Stimulated activated CD4-positive, alpha-beta T cell treated with anti-CD3 and anti-CD28 coated beads, Interleukin-15, amount 100 ng/mL, for 24 hours (primary cell): Measurements from ENCODE around the gene LAMA2.

Experiments used
- DNase-seq: peaks from one replicate; pipeline ENCODE4 v3.0.0-alpha.2; 2020

LAMA2 gene

DNA sequence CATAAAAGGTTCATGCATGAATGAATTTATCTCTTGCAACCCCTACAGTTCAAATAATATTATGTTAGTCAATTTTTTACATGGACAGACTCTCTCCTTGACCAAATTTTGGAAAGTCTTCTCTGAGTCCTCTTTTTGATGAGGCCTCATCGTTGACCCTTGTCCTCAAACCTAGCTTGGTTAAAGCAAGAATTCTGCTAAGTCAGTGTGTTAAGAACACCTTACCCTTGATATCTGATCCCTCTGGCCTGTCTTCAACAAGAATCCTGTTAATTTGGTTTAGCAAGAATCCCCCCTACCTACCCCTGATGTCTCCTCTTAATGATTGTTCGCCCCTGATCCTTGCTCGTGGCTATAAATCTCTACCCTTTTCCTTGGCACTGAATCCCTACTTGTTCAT, 301.4 kb downstream of the LAMA2 start:
- no peak for DNase-seq

DNA sequence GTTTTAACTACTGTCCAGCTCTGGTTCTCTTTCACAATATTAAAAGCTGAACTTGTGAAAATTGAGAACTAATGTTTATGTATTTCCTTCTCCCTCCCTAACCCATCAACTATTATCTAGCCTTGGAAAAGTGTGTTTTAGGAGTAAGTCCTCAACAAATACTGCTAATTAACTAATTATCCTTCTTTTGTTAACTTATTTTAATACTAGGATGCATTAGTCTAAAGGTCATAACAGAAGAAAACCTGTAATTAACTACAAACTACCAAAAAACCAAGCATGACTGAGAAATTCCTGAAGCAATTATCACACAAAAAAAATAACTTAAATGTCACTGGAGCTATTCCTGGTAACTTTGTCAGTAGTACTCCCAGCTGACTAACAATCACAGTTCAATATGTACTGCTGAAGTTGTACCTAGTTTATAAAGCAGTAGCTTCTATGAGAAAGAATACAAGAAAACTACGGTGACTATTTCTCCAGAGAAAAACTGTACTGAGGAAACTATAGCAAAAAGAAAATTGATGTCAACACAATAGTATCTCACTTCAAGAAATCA, 301.9 kb downstream of the LAMA2 start:
- no peak for DNase-seq

DNA sequence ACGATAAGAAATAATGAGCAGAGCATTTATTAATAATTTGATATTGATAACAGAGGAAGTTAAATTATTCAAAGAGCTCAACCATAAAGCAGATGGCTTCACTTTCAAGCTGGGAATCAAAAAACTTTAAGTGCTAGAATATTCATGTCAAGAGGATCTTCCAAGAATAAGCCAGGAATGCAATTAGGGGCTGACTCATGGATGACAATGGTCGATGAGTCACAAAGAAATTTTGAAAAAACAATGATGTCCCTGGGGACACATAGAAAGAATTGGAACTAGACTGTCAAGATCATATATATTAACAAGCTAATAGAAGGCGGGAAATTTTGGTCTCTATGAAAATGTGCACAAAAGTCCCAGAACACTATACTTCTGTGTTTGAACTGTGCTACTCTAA, 304.1 kb downstream of the LAMA2 start:
- no peak for DNase-seq

DNA sequence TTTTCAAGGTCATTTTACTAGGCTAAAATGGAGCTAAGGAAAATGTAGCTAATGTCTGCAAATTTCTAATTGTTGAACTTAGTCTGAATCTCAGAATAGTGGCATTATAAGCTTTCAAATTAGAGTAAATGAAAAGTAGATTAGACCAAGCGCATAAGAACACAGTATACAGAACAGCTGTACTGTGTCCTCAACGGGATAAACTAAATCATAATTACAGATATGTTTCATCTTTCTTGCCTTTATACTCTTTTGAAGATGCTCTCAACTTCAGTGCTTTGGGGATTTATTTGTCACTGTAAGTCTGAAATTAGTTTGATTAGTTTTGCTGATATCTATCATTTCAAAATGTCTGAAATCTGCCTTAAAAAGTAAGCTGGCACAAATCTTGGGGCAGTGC, 305.4 kb downstream of the LAMA2 start:
- no peak for DNase-seq

DNA sequence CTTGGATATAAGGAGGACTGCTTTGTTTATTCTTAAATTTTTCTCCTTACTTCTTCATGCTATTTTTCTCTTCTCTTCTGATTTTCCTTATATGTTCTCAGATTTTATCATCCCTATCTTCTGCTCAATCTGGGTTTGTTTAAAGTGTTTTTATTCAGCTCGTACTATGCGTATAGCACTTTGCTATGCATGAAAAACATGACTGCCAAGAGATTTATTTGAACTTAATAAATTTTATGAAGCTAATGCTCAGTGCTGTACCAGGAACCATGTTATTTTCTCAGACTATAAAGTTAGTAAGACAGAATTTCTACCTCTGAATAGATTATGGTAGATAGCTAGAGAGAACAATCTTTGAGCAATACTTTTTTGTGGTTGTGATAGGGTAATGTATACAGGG, 305.9 kb downstream of the LAMA2 start:
- DNase-seq: no peak

DNA sequence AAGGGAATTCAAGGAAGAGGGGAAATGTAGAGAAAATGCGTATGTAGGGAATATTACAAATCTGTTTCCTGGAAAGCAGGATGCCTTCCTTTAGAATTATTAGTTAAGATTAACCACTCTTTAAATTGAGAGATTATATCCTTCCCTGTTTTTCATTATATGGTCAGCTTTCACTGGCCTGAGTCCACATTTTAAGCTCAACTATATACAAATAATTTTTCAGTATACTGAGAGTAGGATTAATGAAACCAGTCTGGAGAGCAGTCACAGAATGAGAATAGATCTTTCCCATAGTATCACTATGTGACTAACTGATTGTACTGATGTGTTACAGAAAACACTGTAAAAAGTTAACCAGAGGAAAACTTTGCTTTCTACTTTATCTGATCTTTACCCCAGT, 306.3 kb downstream of the LAMA2 start:
- DNase-seq: no peak

DNA sequence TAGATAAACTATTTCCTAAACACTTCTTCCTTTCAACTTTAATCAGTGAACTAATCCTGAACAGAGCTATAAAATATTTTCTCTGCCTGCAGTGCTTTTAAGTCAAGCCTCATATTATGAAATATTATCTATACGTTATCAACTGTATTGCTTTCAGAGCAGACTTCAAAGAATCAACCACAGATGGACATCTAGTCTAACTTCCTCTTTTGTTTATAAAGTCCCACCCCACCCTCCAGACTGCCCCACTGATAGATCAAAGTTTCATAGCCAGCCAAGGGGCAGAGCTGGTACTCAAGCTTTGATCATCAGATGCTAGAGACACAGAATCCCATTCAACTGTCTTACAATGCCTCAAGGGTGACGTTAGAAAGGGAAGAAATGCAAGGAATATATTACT, 308.3 kb downstream of the LAMA2 start:
- DNase-seq: no peak

DNA sequence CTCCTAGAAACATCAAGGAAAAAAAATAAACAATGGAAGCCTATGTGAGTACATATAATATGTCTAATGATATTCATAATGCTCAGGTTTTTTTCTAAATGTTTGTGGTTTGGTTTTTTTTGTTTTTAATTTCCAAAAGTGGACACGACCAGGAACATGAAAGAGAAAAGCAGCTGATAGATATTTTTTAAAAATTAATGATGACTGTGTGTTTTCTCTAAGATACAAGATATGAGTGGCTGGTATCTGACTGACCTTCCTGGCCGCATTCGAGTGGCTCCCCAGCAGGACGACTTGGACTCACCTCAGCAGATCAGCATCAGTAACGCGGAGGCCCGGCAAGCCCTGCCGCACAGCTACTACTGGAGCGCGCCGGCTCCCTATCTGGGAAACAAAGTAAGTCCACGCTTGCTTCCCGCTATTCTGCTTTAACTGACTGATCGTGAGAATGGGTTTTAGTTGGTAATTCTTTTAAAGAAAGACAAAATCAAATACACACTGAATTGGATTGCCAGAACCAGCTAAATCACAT, 309.6 kb downstream of the LAMA2 start:
- no peak for DNase-seq

DNA sequence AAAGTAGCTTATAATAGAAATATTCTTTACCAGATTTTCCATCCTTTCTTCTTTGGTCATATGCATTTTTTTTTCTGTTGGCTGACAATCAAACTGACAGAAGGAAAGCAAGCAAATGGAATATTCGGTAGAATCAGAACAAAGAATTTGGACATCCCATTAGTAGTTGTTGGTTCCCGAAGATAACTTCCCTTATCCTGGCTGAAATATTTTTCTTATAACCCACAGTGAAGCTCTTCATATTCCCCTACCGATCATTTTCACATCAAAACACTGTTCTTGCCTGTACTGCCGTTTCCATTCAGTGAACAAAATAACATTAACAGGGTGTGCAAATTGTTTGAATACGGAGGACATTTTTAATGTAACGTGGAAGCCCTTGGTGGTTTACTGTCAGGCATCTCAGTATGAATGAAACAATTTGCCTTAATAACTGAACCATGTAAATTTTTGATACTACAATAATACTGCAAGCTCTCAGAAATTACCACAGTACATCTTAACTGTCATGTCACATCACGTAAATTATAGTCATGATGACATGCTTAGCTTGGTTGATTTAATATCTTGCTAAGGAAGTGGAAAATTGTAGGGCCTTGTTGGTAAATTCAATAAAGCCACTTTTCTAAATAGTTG, 311.5 kb downstream of the LAMA2 start:
- no peak for DNase-seq

DNA sequence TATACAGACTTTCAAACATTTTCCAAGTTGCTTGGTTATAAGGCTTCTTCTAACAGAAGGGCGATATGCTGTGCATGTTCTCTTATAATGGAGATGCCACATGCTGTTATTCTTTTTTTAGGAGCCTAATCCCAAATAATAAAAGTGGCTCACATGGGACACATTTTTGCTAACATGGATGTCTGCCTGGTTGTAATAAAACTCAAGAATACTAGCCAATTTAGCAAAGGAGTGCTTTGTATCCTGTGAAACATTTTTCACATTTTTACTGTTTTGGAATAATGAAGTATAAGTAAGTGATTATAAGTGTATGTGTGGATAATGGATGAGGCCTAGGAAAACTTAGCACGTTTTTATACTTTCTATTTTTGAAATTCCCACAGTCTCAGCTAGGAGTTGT, 312.2 kb downstream of the LAMA2 start:
- no peak for DNase-seq

DNA sequence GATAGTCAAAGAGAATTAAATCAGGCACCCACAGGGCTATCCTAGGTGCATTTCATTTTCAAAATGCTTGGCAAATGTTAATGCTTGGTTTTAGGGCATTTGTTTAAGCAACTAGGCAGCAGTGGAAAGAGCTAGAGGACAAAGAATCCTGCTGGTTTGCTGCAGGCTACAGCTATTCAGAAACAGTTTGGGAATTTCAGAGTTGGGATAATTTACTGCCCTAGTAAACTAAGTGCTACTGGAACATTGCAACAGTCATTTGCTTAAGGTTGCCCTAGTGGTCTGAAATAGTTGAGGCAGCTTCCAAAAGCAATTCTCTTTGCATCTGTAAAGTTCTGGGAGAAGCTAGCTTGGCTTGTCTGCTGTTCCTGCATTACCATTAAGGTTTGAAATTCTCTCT, 312.7 kb downstream of the LAMA2 start:
- no peak for DNase-seq

DNA sequence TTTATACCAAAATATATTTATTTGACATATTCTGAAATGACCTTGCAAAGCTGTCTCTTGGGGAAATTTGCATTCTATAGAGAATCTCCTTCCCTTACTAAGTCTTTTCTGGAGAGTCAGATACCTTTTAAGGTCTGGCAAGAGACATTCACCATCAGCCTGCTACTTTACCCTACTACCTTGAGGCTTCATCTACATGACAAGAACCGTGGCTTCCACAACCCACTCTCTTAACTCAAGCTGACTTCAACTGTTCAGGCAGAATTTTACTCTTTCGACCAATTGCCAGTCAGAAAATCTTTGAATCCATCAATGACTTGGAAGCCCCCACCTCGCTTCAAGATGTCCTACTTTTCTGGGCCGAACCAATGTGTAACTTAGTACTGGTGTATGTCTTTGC, 314.2 kb downstream of the LAMA2 start:
- no peak for DNase-seq

DNA sequence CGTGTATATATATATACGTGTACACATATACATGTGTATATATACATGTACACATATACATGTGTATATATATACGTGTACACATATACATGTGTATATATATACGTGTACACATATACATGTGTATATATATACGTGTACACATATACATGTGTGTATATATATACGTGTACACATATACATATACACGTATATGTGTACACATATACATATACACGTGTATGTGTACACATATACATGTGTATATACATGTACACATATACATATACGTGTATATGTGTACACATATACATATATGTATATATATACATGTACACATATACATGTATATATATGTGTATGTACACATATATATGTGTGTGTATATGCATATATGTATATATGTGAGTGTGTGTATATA, 317.2 kb downstream of the LAMA2 start:
- DNase-seq: no peak

DNA sequence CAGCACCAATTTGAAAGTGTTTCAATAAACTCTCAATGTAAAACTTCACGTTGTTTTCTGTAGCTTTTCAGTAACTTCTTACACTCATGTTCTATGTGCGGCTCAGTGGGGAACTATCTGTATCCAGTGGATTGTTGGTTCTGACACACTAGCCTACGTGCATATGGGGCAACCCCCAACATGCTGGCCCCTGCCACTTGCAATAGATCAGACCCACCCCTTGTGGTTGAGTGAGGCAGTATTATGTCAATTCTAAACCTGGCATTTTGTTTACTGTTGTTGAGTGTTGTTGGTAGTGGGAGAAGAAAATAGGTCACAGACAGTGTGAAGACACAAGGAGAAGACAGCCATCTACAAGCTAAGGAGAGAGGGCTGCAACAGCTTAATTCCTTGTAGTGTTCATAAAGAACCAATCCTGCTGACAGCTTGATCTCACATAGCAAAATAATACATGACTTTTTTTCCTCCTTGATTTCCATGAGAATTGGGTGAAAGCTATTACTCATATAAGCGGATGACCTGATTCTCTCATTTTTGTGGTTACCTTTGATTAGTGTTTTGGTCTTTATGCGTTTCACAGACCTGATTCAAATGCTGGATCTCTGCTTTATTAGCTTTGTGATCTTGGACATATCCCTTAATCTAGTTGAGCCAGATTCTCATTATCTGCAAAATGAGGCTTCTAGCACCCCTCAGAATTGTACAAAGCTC, 320.4 kb downstream of the LAMA2 start:
- no peak for DNase-seq

DNA sequence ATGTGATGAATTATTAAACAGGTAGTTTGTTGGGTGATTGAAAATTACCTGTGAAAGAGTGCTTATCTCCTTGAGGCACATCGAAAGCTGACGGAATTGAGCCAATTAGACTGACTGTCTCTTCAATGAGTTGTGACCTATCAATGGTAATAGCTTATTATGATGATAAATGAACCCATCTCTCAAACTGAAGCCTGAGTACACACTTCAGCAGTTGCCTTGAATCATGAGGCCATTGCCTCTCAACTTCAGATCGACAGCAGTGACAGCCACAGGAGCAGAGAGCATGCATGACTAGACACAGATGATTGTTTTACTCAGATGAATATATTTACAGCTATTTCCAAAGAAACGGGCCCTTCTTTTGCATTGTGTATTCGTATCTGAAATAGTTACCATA, 323.9 kb downstream of the LAMA2 start:
- DNase-seq: no peak

DNA sequence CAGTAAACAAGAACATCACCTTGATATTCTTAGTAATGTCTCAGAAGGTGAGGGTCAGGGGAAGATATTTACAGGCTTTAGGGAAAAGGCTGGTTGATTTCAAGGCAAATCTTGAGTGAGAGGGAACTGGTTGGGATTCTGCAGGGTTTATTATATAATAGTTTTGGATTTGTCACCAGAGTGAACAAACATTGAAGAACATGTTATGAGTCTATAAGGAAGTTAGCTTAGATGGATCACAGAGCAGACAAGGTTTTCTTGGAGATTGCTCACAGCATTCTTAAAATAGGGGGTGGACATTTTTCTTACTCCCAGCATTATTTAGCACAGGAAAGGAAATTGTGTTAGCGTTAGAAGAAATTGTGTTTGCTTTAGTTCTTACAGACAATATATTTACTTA, 324.9 kb downstream of the LAMA2 start:
- no peak for DNase-seq

DNA sequence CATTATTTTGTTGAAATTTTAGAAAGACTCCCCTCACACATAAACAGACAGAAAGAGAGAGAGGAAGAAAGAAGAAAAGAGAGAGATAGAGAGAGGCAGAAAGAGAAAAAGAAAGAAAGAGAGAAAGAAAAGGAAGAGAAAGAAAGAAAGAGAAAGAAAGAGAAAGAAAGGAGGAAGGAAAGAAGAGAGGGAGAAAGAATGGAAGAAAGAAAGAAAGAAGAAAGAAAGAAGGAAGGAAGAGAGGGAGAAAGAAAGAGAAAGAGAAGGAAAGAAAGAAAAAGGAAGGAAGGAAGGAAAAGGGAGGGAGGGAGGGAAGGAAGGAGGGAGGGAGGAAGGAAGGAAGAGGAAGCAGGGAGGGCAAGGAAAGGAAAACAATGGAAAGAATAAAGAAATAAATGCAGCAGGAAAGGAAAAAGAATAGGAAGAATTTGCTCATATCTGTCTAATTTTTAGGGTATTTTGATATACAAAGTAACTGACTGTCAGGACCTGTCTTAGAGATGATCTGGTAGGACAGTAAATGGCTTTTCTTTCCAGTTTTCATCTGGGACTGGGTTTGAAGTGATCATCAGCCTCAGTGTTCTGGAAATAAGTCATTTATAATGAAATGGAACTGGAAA, 325.6 kb downstream of the LAMA2 start:
- no peak for DNase-seq

DNA sequence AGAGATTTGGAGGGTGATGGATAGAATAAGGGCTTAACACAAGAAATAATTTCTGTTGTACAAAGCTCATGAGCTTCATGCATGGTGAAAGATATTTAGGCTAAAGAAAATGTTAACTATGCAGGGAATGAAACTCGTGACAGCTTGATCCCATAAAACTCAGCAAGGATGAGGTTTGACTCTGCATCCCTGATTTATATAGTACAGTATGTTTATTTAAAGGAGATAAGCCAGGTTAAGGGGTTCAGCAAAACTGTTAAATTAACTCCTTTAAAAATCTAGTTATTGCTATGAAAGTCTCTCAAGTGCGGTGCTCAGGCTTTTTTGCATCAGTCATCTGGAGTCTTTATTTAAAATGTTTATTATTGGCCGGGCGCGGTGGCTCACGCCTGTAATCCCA, 326.4 kb downstream of the LAMA2 start:
- no peak for DNase-seq

DNA sequence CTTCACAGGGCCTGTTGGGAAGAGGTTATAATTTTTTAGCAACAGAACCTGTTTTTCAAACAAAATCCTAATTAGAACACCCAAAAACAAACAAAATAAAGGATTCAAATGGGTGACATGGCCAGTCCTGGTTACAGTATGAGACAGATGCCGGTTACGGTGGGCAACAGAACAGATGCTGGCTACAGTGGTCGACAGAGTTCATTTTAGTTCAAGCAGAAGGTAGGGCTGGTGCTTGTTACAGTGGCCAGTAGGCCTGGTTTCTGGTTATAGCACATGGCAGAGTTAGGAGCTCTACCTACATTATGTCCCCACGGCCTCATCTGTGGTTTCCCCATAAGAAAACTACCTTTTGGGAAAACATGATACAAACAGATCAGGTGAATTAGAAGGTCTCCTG, 327.7 kb downstream of the LAMA2 start:
- DNase-seq: no peak

DNA sequence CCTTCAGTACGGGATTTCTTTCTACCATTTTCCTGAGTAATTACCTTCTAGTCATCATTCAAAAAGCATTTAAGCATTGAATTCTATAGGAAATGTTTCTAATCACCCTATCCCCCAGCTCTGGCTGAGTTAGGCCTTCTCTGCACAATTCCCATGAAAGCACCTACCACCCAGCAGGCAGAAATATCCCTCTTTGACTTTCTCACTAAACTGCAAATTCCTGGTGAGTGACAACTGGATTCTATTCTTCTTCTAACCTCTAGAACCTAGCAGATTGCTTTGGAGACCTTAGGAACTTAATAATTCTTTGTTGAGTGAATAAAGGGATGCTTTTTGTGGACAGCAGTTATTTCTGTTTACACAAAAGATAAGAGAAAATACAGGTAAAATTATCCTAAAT, 328.7 kb downstream of the LAMA2 start:
- no peak for DNase-seq

DNA sequence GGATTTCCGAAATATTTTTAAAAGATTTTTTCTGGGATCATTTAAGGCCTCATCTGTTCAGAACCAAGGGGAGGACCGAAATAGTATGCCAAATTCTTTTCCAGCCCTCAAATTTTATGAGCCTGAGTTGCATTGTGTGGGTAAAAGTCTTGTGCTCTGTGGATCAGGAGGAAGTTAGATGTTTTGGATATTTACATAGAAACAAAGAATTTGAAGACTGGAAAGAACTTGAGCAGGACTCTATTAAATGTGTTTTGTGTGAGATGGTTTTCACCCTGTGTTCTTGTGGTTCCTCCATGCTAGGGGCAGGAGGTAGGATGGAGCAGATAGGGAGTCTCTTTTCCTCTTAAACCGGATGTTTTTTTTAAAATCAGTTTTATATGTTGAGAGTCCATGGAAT, 329.1 kb downstream of the LAMA2 start:
- no peak for DNase-seq

DNA sequence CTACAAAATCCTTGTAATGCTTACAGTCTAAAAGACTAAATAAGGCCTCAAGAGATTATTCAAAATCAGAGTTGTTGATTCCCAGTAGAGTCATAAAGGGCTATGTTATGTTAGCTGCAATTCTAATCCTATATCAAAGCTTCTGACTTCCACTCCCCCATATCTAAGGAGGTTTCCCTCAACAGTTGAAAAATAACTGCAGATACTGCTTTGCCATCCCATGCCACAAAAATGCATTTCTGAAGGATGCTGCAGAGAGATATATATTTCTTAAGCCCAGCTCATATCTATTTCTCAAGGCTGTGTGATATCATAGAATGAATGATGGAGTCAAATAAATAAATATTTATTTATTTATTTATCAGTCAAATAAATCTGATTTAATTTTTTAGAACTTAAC, 332.3 kb downstream of the LAMA2 start:
- no peak for DNase-seq

DNA sequence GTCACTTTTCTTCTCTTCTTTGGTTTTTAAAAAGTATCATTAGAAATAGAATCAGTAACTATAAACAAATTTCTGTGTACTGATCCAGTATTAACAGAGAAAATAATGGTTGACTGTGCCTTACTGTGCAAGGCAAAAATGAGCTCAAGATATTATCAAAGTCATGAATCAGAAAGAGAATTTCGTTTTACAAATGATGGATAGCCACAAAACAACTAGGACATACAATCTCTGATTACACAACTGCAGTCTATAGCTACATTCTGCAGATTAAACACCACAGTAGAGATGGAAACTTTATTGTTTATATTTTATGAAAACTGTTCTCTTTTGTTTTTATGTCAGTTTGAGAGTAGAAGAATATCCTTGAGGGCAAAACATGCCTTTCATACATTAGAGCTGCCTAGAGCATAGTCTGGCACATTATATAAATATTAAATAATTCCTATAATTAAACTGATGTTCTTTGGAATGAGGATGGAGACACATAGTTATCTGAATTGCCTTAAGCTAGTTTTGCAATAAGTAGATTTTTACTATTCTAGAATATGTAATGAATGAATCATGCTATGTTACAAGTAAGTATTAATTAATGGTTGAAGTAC, 333.1 kb downstream of the LAMA2 start:
- DNase-seq: no peak

DNA sequence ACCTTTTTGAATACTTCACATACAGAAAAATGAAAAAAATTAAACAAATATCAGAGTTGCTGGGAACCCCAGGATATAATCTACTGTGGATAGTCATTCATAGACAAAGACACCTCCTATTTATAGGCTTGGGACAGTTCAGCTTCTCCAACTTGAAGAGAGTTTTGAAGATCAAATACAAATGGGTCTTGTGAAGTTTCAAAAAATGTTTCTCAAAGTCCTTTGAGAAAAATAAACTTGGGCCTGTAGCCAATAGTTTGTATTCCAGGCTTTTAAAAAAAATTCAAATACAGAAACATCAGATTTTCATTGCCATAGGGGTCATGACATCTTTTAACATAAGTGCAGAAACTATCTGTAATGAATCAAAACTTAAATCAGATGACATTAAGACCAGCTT, 334.8 kb downstream of the LAMA2 start:
- no peak for DNase-seq
